GM12875 (cell line): ENCODE measurements around the gene SLC13A3.

Source experiments
- H3K4me3 ChIP-seq: one replicate; pipeline ENCODE4 v1.5.1; 2011; ENCODE audit warnings: low read depth, low read length, control low read depth
- TF ChIP-seq, protein P1 (sequence below): IDR thresholded peaks from 2 replicates; pipeline ENCODE4 v1.5.1; 2011; ENCODE audit warnings: low read depth, mild to moderate bottlenecking, control low read depth, inconsistent platforms, low read length, moderate library complexity, borderline replicate concordance; ENCODE audit not compliant: insufficient read depth

The SLC13A3 gene

GRCh38 chr20:46602429-46602828 lies 48.8 kb downstream of the SLC13A3 start:
- TF ChIP-seq, protein P1, sequence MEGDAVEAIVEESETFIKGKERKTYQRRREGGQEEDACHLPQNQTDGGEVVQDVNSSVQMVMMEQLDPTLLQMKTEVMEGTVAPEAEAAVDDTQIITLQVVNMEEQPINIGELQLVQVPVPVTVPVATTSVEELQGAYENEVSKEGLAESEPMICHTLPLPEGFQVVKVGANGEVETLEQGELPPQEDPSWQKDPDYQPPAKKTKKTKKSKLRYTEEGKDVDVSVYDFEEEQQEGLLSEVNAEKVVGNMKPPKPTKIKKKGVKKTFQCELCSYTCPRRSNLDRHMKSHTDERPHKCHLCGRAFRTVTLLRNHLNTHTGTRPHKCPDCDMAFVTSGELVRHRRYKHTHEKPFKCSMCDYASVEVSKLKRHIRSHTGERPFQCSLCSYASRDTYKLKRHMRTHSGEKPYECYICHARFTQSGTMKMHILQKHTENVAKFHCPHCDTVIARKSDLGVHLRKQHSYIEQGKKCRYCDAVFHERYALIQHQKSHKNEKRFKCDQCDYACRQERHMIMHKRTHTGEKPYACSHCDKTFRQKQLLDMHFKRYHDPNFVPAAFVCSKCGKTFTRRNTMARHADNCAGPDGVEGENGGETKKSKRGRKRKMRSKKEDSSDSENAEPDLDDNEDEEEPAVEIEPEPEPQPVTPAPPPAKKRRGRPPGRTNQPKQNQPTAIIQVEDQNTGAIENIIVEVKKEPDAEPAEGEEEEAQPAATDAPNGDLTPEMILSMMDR = no peak
- no peak overlapping the region for H3K4me3 ChIP-seq

GRCh38 chr20:46601603-46602122 lies 49.6 kb downstream of the SLC13A3 start:
- H3K4me3 ChIP-seq = no peak overlapping the region
- TF ChIP-seq, protein P1 = no peak

DNA sequence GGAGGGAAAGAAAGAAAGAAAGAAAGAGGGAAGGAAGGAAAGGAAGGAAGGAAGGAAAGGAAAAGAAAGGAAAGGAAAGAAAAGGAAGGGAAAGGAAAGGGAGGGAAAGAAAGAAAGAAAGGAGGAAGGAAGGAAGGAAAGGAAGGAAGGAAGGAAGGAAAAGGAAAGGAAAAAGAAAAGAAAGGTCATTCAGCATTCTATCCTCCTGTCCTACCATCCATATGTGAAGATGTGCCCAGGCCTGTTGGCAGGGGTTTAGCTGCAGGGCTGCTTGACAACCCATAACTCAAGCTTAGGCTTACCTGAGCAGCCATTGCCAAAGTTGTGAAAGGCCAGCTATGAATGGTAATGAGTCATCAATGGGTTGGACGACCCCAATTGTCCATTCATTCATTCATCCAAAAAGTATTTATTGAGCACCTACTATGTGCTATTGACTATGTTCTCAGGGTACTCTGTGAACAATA lies 50.9 kb downstream of the SLC13A3 start:
- H3K4me3 ChIP-seq = no peak overlapping the region
- TF ChIP-seq, protein P1 = no peak

- H3K4me3 ChIP-seq = no peak overlapping the region
- TF ChIP-seq, protein P1 = no peak
These were observed 51.9 kb downstream of the SLC13A3 start for GRCh38 chr20:46599227-46599987.

DNA sequence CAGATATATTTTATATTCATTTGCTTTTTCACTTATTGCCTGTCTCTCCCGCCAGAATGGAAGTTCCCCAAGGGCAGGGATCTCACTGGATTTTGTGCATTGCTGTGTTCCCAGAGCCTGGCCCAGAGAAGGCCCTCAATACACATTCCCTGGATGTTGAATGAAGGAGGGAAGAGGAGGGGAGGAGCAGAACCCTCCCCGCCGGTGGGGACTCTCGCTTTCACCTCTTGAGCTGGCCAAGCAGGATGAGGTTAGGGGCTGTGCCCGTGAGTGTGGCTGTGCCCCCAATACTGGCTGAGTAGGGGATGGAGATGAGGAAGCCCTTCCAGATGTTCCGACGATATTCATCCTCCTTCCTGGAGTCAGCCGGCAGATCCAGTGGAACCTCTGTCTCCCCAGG lies 55.3 kb downstream of the SLC13A3 start:
- TF ChIP-seq, protein P1 = no peak
- no peak overlapping the region for H3K4me3 ChIP-seq

DNA sequence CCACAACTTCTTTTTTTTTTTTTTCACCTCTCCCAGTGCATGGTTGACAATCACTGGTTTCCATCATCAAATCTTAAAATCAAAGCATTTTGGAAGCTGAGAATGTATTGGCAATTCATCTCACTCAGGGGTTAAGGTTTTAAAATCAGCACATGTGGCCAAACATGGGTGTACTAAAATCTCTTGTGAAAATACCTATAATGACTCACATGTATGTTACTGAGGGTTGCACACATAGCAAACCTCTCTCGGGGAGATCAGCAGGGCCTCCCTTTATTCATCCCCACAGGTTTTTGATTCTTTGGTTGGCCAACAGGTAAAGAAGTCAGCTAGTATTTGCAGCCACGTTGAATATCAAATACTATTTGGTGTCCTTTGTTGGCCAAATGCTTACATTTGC lies 56.5 kb downstream of the SLC13A3 start:
- no peak overlapping the region for H3K4me3 ChIP-seq
- TF ChIP-seq, protein P1 = no peak
